ENCODE data around the gene OR2A7. TPM values are rescaled to one million over a fixed set of nuclear protein-coding genes. Genes with fewer than 3 reads are reported as not detected.
"Not testable (repeated sequence)": the region's sequence is repeated elsewhere in the genome, so short reads cannot be mapped to it uniquely, and the experiment has no call there.

OR2A7 gene
- polyA plus RNA-seq, 2 donors = 1.1 to 1.6 TPM

GRCh38 chr7:144256112-144256511 lies 8.5 kb downstream of the OR2A7 start:
- WGBS, 2 donors = 83 to 86% methylated on average over 3 of the region's 3 CpGs
- H3K4me3 ChIP-seq (ENCODE audit: low read depth in 1 of 2, low read length in 2 of 2) = no peak overlapping the region
- H3K36me3 ChIP-seq (ENCODE audit: control insufficient read depth in 2 of 2, insufficient read depth in 2 of 2, low read length in 1 of 2) = no peaks in the 10 kb centered on the region
- no peaks in the 10 kb centered on the region for H3K9me3 ChIP-seq (ENCODE audit: control insufficient read depth in 2 of 2, insufficient read depth in 1 of 2, low read depth in 1 of 2, low read length in 1 of 2)
- H3K4me1 ChIP-seq (ENCODE audit: control insufficient read depth in 2 of 2, insufficient read depth in 2 of 2, low read length in 1 of 2) = no peaks in the 10 kb centered on the region
- no peaks in the 10 kb centered on the region for H3K27me3 ChIP-seq (ENCODE audit: control insufficient read depth in 1 of 2, insufficient read depth in 2 of 2, low read length in 2 of 2)
- H3K27ac ChIP-seq (ENCODE audit: low read depth in 2 of 2, low read length in 1 of 2) = no peak overlapping the region

DNA sequence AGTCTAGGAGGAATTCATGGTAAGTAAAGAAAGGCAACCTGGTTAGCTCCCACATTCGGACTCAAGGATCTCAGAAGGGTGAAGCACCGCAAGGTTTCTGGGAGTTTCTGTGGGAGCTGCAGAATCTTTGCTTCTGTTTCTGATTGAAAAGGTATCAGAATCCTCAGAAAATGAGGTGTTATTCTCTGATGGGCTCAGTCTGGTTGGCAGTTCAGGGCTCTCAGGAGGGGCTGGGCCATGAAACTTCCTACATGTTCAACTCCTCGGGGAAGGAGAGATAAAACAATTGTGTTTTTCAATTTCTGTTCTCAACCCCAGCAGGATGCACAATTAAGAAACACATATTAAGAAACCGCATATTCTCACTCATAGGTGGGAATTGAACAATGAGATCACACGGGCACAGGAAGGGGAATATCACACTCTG lies 9.1 kb downstream of the OR2A7 start:
- Histone ChIP-seq H3K27ac (ENCODE audit: low read depth in 2 of 2, low read length in 1 of 2) (no peak overlapping the region), H3K4me1 (ENCODE audit: control insufficient read depth in 2 of 2, insufficient read depth in 2 of 2, low read length in 1 of 2) (no peaks in the 10 kb centered on the region), H3K4me3 (ENCODE audit: low read depth in 1 of 2, low read length in 2 of 2) (no peak overlapping the region), H3K27me3 (ENCODE audit: control insufficient read depth in 1 of 2, insufficient read depth in 2 of 2, low read length in 2 of 2) (no peaks in the 10 kb centered on the region), H3K9me3 (ENCODE audit: control insufficient read depth in 2 of 2, insufficient read depth in 1 of 2, low read depth in 1 of 2, low read length in 1 of 2) (no peaks in the 10 kb centered on the region), H3K36me3 (ENCODE audit: control insufficient read depth in 2 of 2, insufficient read depth in 2 of 2, low read length in 1 of 2) (no peaks in the 10 kb centered on the region)
- WGBS, 2 donors = 80 to 83% methylated on average over 5 of the region's 5 CpGs

- no CpG with 5 or more reads among the region's 4 CpGs for WGBS, 2 donors
- H3K4me3 ChIP-seq (ENCODE audit: low read depth in 1 of 2, low read length in 2 of 2); H3K4me1 ChIP-seq (ENCODE audit: control insufficient read depth in 2 of 2, insufficient read depth in 2 of 2, low read length in 1 of 2); H3K9me3 ChIP-seq (ENCODE audit: control insufficient read depth in 2 of 2, insufficient read depth in 1 of 2, low read depth in 1 of 2, low read length in 1 of 2); H3K27me3 ChIP-seq (ENCODE audit: control insufficient read depth in 1 of 2, insufficient read depth in 2 of 2, low read length in 2 of 2); H3K36me3 ChIP-seq (ENCODE audit: control insufficient read depth in 2 of 2, insufficient read depth in 2 of 2, low read length in 1 of 2); H3K27ac ChIP-seq (ENCODE audit: low read depth in 2 of 2, low read length in 1 of 2): not testable (repeated sequence)
Measured at GRCh38 chr7:144252307-144252706, 12.3 kb downstream of the OR2A7 start.

- H3K4me3 ChIP-seq (ENCODE audit: low read depth in 1 of 2, low read length in 2 of 2); H3K9me3 ChIP-seq (ENCODE audit: control insufficient read depth in 2 of 2, insufficient read depth in 1 of 2, low read depth in 1 of 2, low read length in 1 of 2); H3K36me3 ChIP-seq (ENCODE audit: control insufficient read depth in 2 of 2, insufficient read depth in 2 of 2, low read length in 1 of 2); H3K27me3 ChIP-seq (ENCODE audit: control insufficient read depth in 1 of 2, insufficient read depth in 2 of 2, low read length in 2 of 2); H3K27ac ChIP-seq (ENCODE audit: low read depth in 2 of 2, low read length in 1 of 2); H3K4me1 ChIP-seq (ENCODE audit: control insufficient read depth in 2 of 2, insufficient read depth in 2 of 2, low read length in 1 of 2): not testable (repeated sequence)
- no CpG with 5 or more reads among the region's 1 CpG for WGBS, 2 donors
Measured at GRCh38 chr7:144247674-144248330, 16.8 kb downstream of the OR2A7 start.

- not testable (repeated sequence) for H3K9me3 ChIP-seq (ENCODE audit: control insufficient read depth in 2 of 2, insufficient read depth in 1 of 2, low read depth in 1 of 2, low read length in 1 of 2); H3K4me1 ChIP-seq (ENCODE audit: control insufficient read depth in 2 of 2, insufficient read depth in 2 of 2, low read length in 1 of 2); H3K36me3 ChIP-seq (ENCODE audit: control insufficient read depth in 2 of 2, insufficient read depth in 2 of 2, low read length in 1 of 2); H3K27ac ChIP-seq (ENCODE audit: low read depth in 2 of 2, low read length in 1 of 2); H3K4me3 ChIP-seq (ENCODE audit: low read depth in 1 of 2, low read length in 2 of 2); H3K27me3 ChIP-seq (ENCODE audit: control insufficient read depth in 1 of 2, insufficient read depth in 2 of 2, low read length in 2 of 2)
- WGBS, 2 donors = no CpG with 5 or more reads among the region's 5 CpGs
Measured at GRCh38 chr7:144246967-144247366, 17.6 kb downstream of the OR2A7 start.

DNA sequence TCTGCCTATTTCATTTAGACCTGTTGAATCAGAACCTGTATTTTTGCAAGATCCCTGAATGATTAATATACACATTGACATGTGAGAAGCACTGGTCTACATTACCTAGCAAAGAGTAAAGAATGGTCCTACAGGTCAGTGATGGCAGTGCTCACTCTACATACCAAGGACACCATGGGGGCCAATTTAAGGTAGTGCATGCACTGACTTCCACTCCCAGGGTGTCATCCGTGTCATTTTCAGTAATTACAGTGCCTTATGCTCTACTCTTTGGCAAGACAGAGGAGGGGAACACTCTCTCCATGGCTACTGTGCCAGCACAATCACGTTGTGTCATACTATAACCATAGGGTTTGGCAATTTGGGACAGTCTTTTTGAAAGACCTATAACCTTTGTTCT lies 19.2 kb downstream of the OR2A7 start:
- H3K27me3 ChIP-seq (ENCODE audit: control insufficient read depth in 1 of 2, insufficient read depth in 2 of 2, low read length in 2 of 2); H3K27ac ChIP-seq (ENCODE audit: low read depth in 2 of 2, low read length in 1 of 2); H3K4me1 ChIP-seq (ENCODE audit: control insufficient read depth in 2 of 2, insufficient read depth in 2 of 2, low read length in 1 of 2); H3K36me3 ChIP-seq (ENCODE audit: control insufficient read depth in 2 of 2, insufficient read depth in 2 of 2, low read length in 1 of 2); H3K4me3 ChIP-seq (ENCODE audit: low read depth in 1 of 2, low read length in 2 of 2); H3K9me3 ChIP-seq (ENCODE audit: control insufficient read depth in 2 of 2, insufficient read depth in 1 of 2, low read depth in 1 of 2, low read length in 1 of 2): not testable (repeated sequence)
- no CpG with 5 or more reads among the region's 2 CpGs for WGBS, 2 donors

GRCh38 chr7:144239365-144239764 lies 25.2 kb downstream of the OR2A7 start, which contains the start of gene OR2A42:
Gene OR2A42 (minus strand): TSS chr7:144239605. CDS start chr7:144232843, 6,762 bp downstream.
- H3K36me3 ChIP-seq (ENCODE audit: control insufficient read depth in 2 of 2, insufficient read depth in 2 of 2, low read length in 1 of 2); H3K9me3 ChIP-seq (ENCODE audit: control insufficient read depth in 2 of 2, insufficient read depth in 1 of 2, low read depth in 1 of 2, low read length in 1 of 2); H3K4me3 ChIP-seq (ENCODE audit: low read depth in 1 of 2, low read length in 2 of 2); H3K27me3 ChIP-seq (ENCODE audit: control insufficient read depth in 1 of 2, insufficient read depth in 2 of 2, low read length in 2 of 2); H3K4me1 ChIP-seq (ENCODE audit: control insufficient read depth in 2 of 2, insufficient read depth in 2 of 2, low read length in 1 of 2); H3K27ac ChIP-seq (ENCODE audit: low read depth in 2 of 2, low read length in 1 of 2): not testable (repeated sequence)
- WGBS, 2 donors = 90 to 93% methylated on average over 1 of the region's 2 CpGs

DNA sequence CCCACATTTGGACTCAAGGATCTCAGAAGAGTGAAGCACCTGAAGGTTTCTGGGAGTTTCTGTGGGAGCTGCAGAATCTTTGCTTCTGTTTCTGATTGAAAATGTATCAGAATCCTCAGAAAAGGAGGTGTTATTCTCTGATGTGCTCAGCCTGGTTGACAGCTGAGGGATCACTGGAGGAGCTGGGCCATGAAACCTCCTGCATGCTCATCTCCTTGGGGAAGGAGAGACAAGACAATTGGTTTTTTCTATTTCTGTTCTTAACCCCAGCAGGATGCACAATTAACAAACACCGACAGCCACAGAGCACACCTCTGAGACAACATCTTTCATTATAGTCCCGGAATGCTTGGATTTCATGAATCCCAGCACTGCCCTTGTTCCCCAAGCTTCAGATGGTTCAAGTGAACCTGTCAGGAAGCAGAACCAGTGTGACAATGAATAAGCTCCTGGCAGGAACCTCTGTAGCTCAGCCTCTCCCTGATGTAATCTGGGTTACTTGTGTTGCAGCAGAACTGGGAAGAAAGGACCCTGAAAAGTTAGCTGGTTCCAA lies 26.0 kb downstream of the OR2A7 start:
- not testable (repeated sequence) for H3K27me3 ChIP-seq (ENCODE audit: control insufficient read depth in 1 of 2, insufficient read depth in 2 of 2, low read length in 2 of 2); H3K9me3 ChIP-seq (ENCODE audit: control insufficient read depth in 2 of 2, insufficient read depth in 1 of 2, low read depth in 1 of 2, low read length in 1 of 2); H3K4me1 ChIP-seq (ENCODE audit: control insufficient read depth in 2 of 2, insufficient read depth in 2 of 2, low read length in 1 of 2); H3K36me3 ChIP-seq (ENCODE audit: control insufficient read depth in 2 of 2, insufficient read depth in 2 of 2, low read length in 1 of 2); H3K4me3 ChIP-seq (ENCODE audit: low read depth in 1 of 2, low read length in 2 of 2); H3K27ac ChIP-seq (ENCODE audit: low read depth in 2 of 2, low read length in 1 of 2)
- 90 to 92% methylated on average over 1 to 2 of the region's 2 CpGs for WGBS, 2 donors

DNA sequence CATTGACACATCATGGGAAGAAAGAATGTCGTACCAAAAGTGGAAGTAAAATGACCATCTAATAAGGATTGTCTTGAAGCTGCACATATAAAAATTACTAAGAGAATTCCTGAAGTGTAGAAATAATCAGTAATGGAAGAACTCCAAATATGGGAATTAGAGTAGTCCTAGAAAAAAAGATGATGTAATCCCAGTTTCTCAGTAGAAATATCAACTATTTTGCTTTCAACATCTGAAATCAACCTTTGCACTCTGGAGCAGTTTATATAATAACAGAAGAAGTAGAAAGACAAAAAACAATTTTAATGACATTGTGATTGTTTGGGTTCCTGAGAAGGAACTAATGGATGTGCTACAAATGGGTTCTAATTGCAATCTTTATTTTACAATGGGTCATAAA lies 31.6 kb downstream of the OR2A7 start:
- not testable (repeated sequence) for H3K9me3 ChIP-seq (ENCODE audit: control insufficient read depth in 2 of 2, insufficient read depth in 1 of 2, low read depth in 1 of 2, low read length in 1 of 2); H3K4me3 ChIP-seq (ENCODE audit: low read depth in 1 of 2, low read length in 2 of 2); H3K36me3 ChIP-seq (ENCODE audit: control insufficient read depth in 2 of 2, insufficient read depth in 2 of 2, low read length in 1 of 2); H3K27ac ChIP-seq (ENCODE audit: low read depth in 2 of 2, low read length in 1 of 2); H3K27me3 ChIP-seq (ENCODE audit: control insufficient read depth in 1 of 2, insufficient read depth in 2 of 2, low read length in 2 of 2); H3K4me1 ChIP-seq (ENCODE audit: control insufficient read depth in 2 of 2, insufficient read depth in 2 of 2, low read length in 1 of 2)
- WGBS, 2 donors = 87 to 88% methylated on average over 1 of the region's 1 CpG

DNA sequence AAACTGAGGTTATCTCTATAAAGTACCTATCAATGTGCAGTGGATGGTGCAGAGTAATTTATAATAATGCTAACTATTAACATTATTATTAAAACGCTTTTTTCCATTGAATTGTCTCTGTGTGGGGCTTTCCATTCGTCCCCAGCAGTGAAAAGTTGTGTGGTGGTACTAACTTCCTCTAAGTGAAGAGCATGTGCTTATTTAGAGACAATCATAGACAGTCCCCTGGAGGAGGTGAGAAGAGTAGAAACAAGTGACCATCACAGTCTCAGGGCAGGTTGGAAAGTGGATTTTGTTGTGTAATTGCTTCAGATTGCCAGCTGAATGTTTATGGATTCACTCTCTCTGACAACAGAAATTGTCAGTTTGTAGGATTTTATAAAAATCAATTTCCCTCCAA lies 33.6 kb downstream of the OR2A7 start:
- not testable (repeated sequence) for H3K36me3 ChIP-seq (ENCODE audit: control insufficient read depth in 2 of 2, insufficient read depth in 2 of 2, low read length in 1 of 2); H3K4me1 ChIP-seq (ENCODE audit: control insufficient read depth in 2 of 2, insufficient read depth in 2 of 2, low read length in 1 of 2); H3K27ac ChIP-seq (ENCODE audit: low read depth in 2 of 2, low read length in 1 of 2); H3K9me3 ChIP-seq (ENCODE audit: control insufficient read depth in 2 of 2, insufficient read depth in 1 of 2, low read depth in 1 of 2, low read length in 1 of 2); H3K4me3 ChIP-seq (ENCODE audit: low read depth in 1 of 2, low read length in 2 of 2); H3K27me3 ChIP-seq (ENCODE audit: control insufficient read depth in 1 of 2, insufficient read depth in 2 of 2, low read length in 2 of 2)
- WGBS, 2 donors = no CpG with 5 or more reads among the region's 2 CpGs
